T-helper 22 cell (primary cell): ENCODE measurements around the gene PLK2.
A peak's percentile ranks its signal among the peaks of the same experiment; 100 is the strongest.

Experiments used
- DNase-seq: peaks from one replicate; pipeline ENCODE4 v3.0.0-alpha.2; 2020; ENCODE audit warnings: low read depth

PLK2 gene

GRCh38 chr5:58460002-58460731, at the start of gene PLK2:
Gene PLK2, minus strand, starts transcription at chr5:58460086. Its CDS starts 127 bp downstream, at chr5:58459959.
- DNase-seq = peak; percentile 76

- no peak for DNase-seq
Measured at GRCh38 chr5:58507715-58508114, 47.8 kb upstream of the PLK2 start.

GRCh38 chr5:58505971-58506640, 46.2 kb upstream of the PLK2 start:
- no peak for DNase-seq

- DNase-seq = no peak
Measured at GRCh38 chr5:58505502-58505901, 45.6 kb upstream of the PLK2 start.

GRCh38 chr5:58504766-58505165, 44.9 kb upstream of the PLK2 start:
- no peak for DNase-seq

GRCh38 chr5:58503390-58504046, 43.6 kb upstream of the PLK2 start:
- DNase-seq = no peak

GRCh38 chr5:58501778-58502417, 42.0 kb upstream of the PLK2 start:
- DNase-seq = no peak

- no peak for DNase-seq
Measured at GRCh38 chr5:58499941-58500340, 40.1 kb upstream of the PLK2 start.

GRCh38 chr5:58499231-58499630, 39.3 kb upstream of the PLK2 start:
- no peak for DNase-seq

- DNase-seq = no peak
Measured at GRCh38 chr5:58498340-58498942, 38.6 kb upstream of the PLK2 start.

- DNase-seq = no peak
Measured at GRCh38 chr5:58497921-58498320, 38.0 kb upstream of the PLK2 start.

GRCh38 chr5:58497386-58497785, 37.5 kb upstream of the PLK2 start:
- no peak for DNase-seq

- no peak for DNase-seq
Measured at GRCh38 chr5:58496488-58496887, 36.6 kb upstream of the PLK2 start.

- no peak for DNase-seq
Measured at GRCh38 chr5:58493141-58493540, 33.3 kb upstream of the PLK2 start.

- DNase-seq = no peak
Measured at GRCh38 chr5:58491216-58491892, 31.5 kb upstream of the PLK2 start, which contains the start of gene GAPT. Gene GAPT, plus strand, starts transcription at chr5:58491435. Its CDS starts 3,102 bp downstream, at chr5:58494537.

- DNase-seq = no peak
Measured at GRCh38 chr5:58490402-58491050, 30.6 kb upstream of the PLK2 start.

- DNase-seq = no peak
Measured at GRCh38 chr5:58486290-58486689, 26.4 kb upstream of the PLK2 start.

- no peak for DNase-seq
Measured at GRCh38 chr5:58484505-58484904, 24.6 kb upstream of the PLK2 start.

- no peak for DNase-seq
Measured at GRCh38 chr5:58482536-58482935, 22.6 kb upstream of the PLK2 start.

GRCh38 chr5:58481828-58482227, 21.9 kb upstream of the PLK2 start:
- DNase-seq = no peak

- no peak for DNase-seq
Measured at GRCh38 chr5:58481066-58481676, 21.3 kb upstream of the PLK2 start.
